DMS153 treated with DMSO at 0.1 percent for 48 hours (cell line): Measurements from ENCODE around the gene SSBP2.
"Not testable (repeated sequence)": the region's sequence is repeated elsewhere in the genome, so short reads cannot be mapped to it uniquely, and the experiment has no call there.

Experiments
- DNase-seq: peaks from one replicate; lab custom pipeline; 2025; ENCODE audit not compliant: unreplicated experiment; lab: John Stamatoyannopoulos, UW

Gene SSBP2

GRCh38 chr5:81604193-81604592, 146.7 kb downstream of the SSBP2 start:
- no peak for DNase-seq

GRCh38 chr5:81601919-81602318, 149.0 kb downstream of the SSBP2 start:
- DNase-seq = no peak

GRCh38 chr5:81592085-81592484, 158.8 kb downstream of the SSBP2 start:
- not testable (repeated sequence) for DNase-seq

- no peak for DNase-seq
These were observed 160.2 kb downstream of the SSBP2 start for GRCh38 chr5:81590498-81591384.

- DNase-seq = peak; percentile 41
These were observed 171.5 kb downstream of the SSBP2 start for GRCh38 chr5:81579262-81579924.

- no peak for DNase-seq
These were observed 173.8 kb downstream of the SSBP2 start for GRCh38 chr5:81577091-81577490.

GRCh38 chr5:81575924-81576323, 175.0 kb downstream of the SSBP2 start:
- DNase-seq = no peak

- no peak for DNase-seq
These were observed 178.7 kb downstream of the SSBP2 start for GRCh38 chr5:81572201-81572600.

- DNase-seq = no peak
These were observed 192.7 kb downstream of the SSBP2 start for GRCh38 chr5:81558188-81558587.

- no peak for DNase-seq
These were observed 194.1 kb downstream of the SSBP2 start for GRCh38 chr5:81556809-81557208.

- no peak for DNase-seq
These were observed 195.0 kb downstream of the SSBP2 start for GRCh38 chr5:81555865-81556264.

GRCh38 chr5:81554647-81555046, 196.2 kb downstream of the SSBP2 start:
- no peak for DNase-seq

- no peak for DNase-seq
These were observed 197.2 kb downstream of the SSBP2 start for GRCh38 chr5:81553567-81554212.

GRCh38 chr5:81552852-81553566, 197.9 kb downstream of the SSBP2 start:
- DNase-seq = no peak

- DNase-seq = no peak
These were observed 201.8 kb downstream of the SSBP2 start for GRCh38 chr5:81549123-81549522.

GRCh38 chr5:81547001-81547400, 203.9 kb downstream of the SSBP2 start:
- DNase-seq = no peak

GRCh38 chr5:81545911-81546310, 205.0 kb downstream of the SSBP2 start:
- no peak for DNase-seq

GRCh38 chr5:81544351-81545018, 206.4 kb downstream of the SSBP2 start:
- DNase-seq = no peak

GRCh38 chr5:81542242-81542641, 208.7 kb downstream of the SSBP2 start:
- no peak for DNase-seq

- DNase-seq = no peak
These were observed 212.9 kb downstream of the SSBP2 start for GRCh38 chr5:81537905-81538547.
